ENCODE data around the gene SFMBT1. TPM values are rescaled to one million over a fixed set of nuclear protein-coding genes. Genes with fewer than 3 reads are reported as not detected.

Gene SFMBT1
- total and polyA plus RNA-seq, 4 experiments from 2014 or later = 19.8 to 50.8 (median 38.6) TPM

GRCh38 chr3:53084310-53085001 lies 38.6 kb upstream of the SFMBT1 start:
- H3K36me3 Mint-ChIP-seq = peaks cover 9% of the 10 kb centered on the region in 2 donors
- DNase-seq = no peak
- peaks cover 0 to 2% (median 0%) of the 10 kb centered on the region in 8 donors for H3K9me3 Mint-ChIP-seq
- no peaks in the 10 kb centered on the region for H3K4me1 Mint-ChIP-seq
- CTCF ChIA-PET (ENCODE audit: partially characterized antibody) = interaction anchor here (0.9 kb wide), 1 partner anchor 12 kb away, joined by 3 read pairs; no protein-coding TSS in a partner anchor
- H3K27me3 Mint-ChIP-seq = no peaks in the 10 kb centered on the region
- H3K4me3 Mint-ChIP-seq = no peak overlapping the region
- Histone ChIP-seq H3K27me3 (ENCODE audit: insufficient read depth, low read length) (no peaks in the 10 kb centered on the region), H3K4me1 (ENCODE audit: insufficient read depth, low read length) (no peaks in the 10 kb centered on the region), H3K36me3 (ENCODE audit: insufficient read depth, low read length) (no peaks in the 10 kb centered on the region), H3K27ac (ENCODE audit: low read depth, low read length) (no peak overlapping the region), H3K4me3 (ENCODE audit: low read length in 2 of 2) (no peak overlapping the region), H3K9me3 (ENCODE audit: control insufficient read depth in 1 of 2, low read length in 2 of 2) (no peaks in the 10 kb centered on the region)
- POLR2A ChIA-PET (ENCODE audit: partially characterized antibody) = no interaction called here
- intact Hi-C loops (cut with micrococcal nuclease) = no loop called here
- H3K27ac Mint-ChIP-seq = peak overlapping the region in 4 of 7 donors; percentile 9 to 89 (median 32)

- no peak overlapping the region for H3K4me3 ChIP-seq (ENCODE audit: low read length in 2 of 2)
- intact Hi-C loops (cut with micrococcal nuclease) = no loop called here
- no peak overlapping the region for H3K27ac ChIP-seq (ENCODE audit: low read depth, low read length)
- H3K9me3 Mint-ChIP-seq = peaks cover 0 to 2% (median 0%) of the 10 kb centered on the region in 8 donors
- no peak for DNase-seq
- H3K27ac Mint-ChIP-seq = peak overlapping the region in 2 of 7 donors; percentile 48 to 89
- peaks cover 7 to 8% of the 10 kb centered on the region in 2 donors for H3K36me3 Mint-ChIP-seq
- H3K4me3 Mint-ChIP-seq = no peak overlapping the region
- H3K4me1 Mint-ChIP-seq = no peaks in the 10 kb centered on the region
- CTCF ChIA-PET (ENCODE audit: partially characterized antibody) = interaction anchor here (0.9 kb wide), 1 partner anchor 11 kb away, joined by 3 read pairs; no protein-coding TSS in a partner anchor
- H3K9me3 ChIP-seq (ENCODE audit: control insufficient read depth in 1 of 2, low read length in 2 of 2) = no peaks in the 10 kb centered on the region
- H3K27me3 ChIP-seq (ENCODE audit: insufficient read depth, low read length) = no peaks in the 10 kb centered on the region
- POLR2A ChIA-PET (ENCODE audit: partially characterized antibody) = no interaction called here
- no peaks in the 10 kb centered on the region for H3K36me3 ChIP-seq (ENCODE audit: insufficient read depth, low read length)
- no peaks in the 10 kb centered on the region for H3K4me1 ChIP-seq (ENCODE audit: insufficient read depth, low read length)
- H3K27me3 Mint-ChIP-seq = no peaks in the 10 kb centered on the region
Observed at GRCh38 chr3:53083949-53084309, 38.1 kb upstream of the SFMBT1 start.

- Mint-ChIP-seq H3K36me3 (peaks cover 7 to 10% of the 10 kb centered on the region in 2 donors), H3K4me1 (no peaks in the 10 kb centered on the region), H3K4me3 (no peak overlapping the region), H3K27ac (peak overlapping the region in 2 of 7 donors; percentile 12 to 48), H3K9me3 (peaks cover 0 to 2% (median 0%) of the 10 kb centered on the region in 8 donors), H3K27me3 (no peaks in the 10 kb centered on the region)
- Histone ChIP-seq H3K4me3 (ENCODE audit: low read length in 2 of 2) (no peak overlapping the region), H3K36me3 (ENCODE audit: insufficient read depth, low read length) (no peaks in the 10 kb centered on the region), H3K4me1 (ENCODE audit: insufficient read depth, low read length) (no peaks in the 10 kb centered on the region), H3K9me3 (ENCODE audit: control insufficient read depth in 1 of 2, low read length in 2 of 2) (no peaks in the 10 kb centered on the region), H3K27me3 (ENCODE audit: insufficient read depth, low read length) (no peaks in the 10 kb centered on the region), H3K27ac (ENCODE audit: low read depth, low read length) (no peak overlapping the region)
- intact Hi-C loops (cut with micrococcal nuclease) = no loop called here
- ChIA-PET CTCF (ENCODE audit: partially characterized antibody) (interaction anchor here (0.8 to 0.9 kb wide), 2 partner anchors 11 to 231 kb away, joined by 3 to 4 read pairs; no protein-coding TSS in a partner anchor), POLR2A (ENCODE audit: partially characterized antibody) (no interaction called here)
- DNase-seq = no peak
Observed at GRCh38 chr3:53083521-53083920, 37.6 kb upstream of the SFMBT1 start.

- DNase-seq = no peak
- Histone ChIP-seq H3K9me3 (ENCODE audit: control insufficient read depth in 1 of 2, low read length in 2 of 2) (no peaks in the 10 kb centered on the region), H3K27ac (ENCODE audit: low read depth, low read length) (no peak overlapping the region), H3K27me3 (ENCODE audit: insufficient read depth, low read length) (no peaks in the 10 kb centered on the region), H3K36me3 (ENCODE audit: insufficient read depth, low read length) (no peaks in the 10 kb centered on the region), H3K4me1 (ENCODE audit: insufficient read depth, low read length) (no peaks in the 10 kb centered on the region), H3K4me3 (ENCODE audit: low read length in 2 of 2) (no peak overlapping the region)
- Mint-ChIP-seq H3K4me3 (no peak overlapping the region), H3K27me3 (no peaks in the 10 kb centered on the region), H3K9me3 (peaks cover 0 to 2% (median 0%) of the 10 kb centered on the region in 8 donors), H3K27ac (no peak overlapping the region), H3K4me1 (no peaks in the 10 kb centered on the region), H3K36me3 (peaks cover 4 to 8% of the 10 kb centered on the region in 2 donors)
- ChIA-PET CTCF (ENCODE audit: partially characterized antibody) (no interaction called here), POLR2A (ENCODE audit: partially characterized antibody) (no interaction called here)
- intact Hi-C loops (cut with micrococcal nuclease) = no loop called here
Observed at GRCh38 chr3:53082736-53083135, 36.9 kb upstream of the SFMBT1 start.

GRCh38 chr3:53081318-53081717 lies 35.4 kb upstream of the SFMBT1 start:
- no peaks in the 10 kb centered on the region for H3K36me3 ChIP-seq (ENCODE audit: insufficient read depth, low read length)
- ChIA-PET CTCF (ENCODE audit: partially characterized antibody) (no interaction called here), POLR2A (ENCODE audit: partially characterized antibody) (no interaction called here)
- no peak overlapping the region for H3K27ac ChIP-seq (ENCODE audit: low read depth, low read length)
- Mint-ChIP-seq H3K4me3 (no peak overlapping the region), H3K4me1 (no peaks in the 10 kb centered on the region), H3K36me3 (peaks cover 4 to 8% of the 10 kb centered on the region in 2 donors), H3K9me3 (no peaks in the 10 kb centered on the region), H3K27ac (peak overlapping the region in 3 of 7 donors; percentile 43 to 78 (median 78)), H3K27me3 (no peaks in the 10 kb centered on the region)
- H3K4me3 ChIP-seq (ENCODE audit: low read length in 2 of 2) = no peak overlapping the region
- no peaks in the 10 kb centered on the region for H3K9me3 ChIP-seq (ENCODE audit: control insufficient read depth in 1 of 2, low read length in 2 of 2)
- H3K27me3 ChIP-seq (ENCODE audit: insufficient read depth, low read length) = no peaks in the 10 kb centered on the region
- DNase-seq = no peak
- H3K4me1 ChIP-seq (ENCODE audit: insufficient read depth, low read length) = no peaks in the 10 kb centered on the region
- intact Hi-C loops (cut with micrococcal nuclease) = no loop called here

GRCh38 chr3:53080612-53081205 lies 34.8 kb upstream of the SFMBT1 start:
- no peaks in the 10 kb centered on the region for H3K9me3 ChIP-seq (ENCODE audit: control insufficient read depth in 1 of 2, low read length in 2 of 2)
- no peak overlapping the region for H3K4me3 ChIP-seq (ENCODE audit: low read length in 2 of 2)
- no peaks in the 10 kb centered on the region for H3K36me3 ChIP-seq (ENCODE audit: insufficient read depth, low read length)
- Mint-ChIP-seq H3K4me3 (no peak overlapping the region), H3K27me3 (no peaks in the 10 kb centered on the region), H3K9me3 (no peaks in the 10 kb centered on the region), H3K36me3 (peaks cover 4 to 6% of the 10 kb centered on the region in 2 donors), H3K27ac (peak overlapping the region in 2 of 7 donors; percentile 15 to 84), H3K4me1 (no peaks in the 10 kb centered on the region)
- H3K27ac ChIP-seq (ENCODE audit: low read depth, low read length) = no peak overlapping the region
- ChIA-PET CTCF (ENCODE audit: partially characterized antibody) (no interaction called here), POLR2A (ENCODE audit: partially characterized antibody) (no interaction called here)
- intact Hi-C loops (cut with micrococcal nuclease) = no loop called here
- no peaks in the 10 kb centered on the region for H3K4me1 ChIP-seq (ENCODE audit: insufficient read depth, low read length)
- no peaks in the 10 kb centered on the region for H3K27me3 ChIP-seq (ENCODE audit: insufficient read depth, low read length)
- DNase-seq = no peak

GRCh38 chr3:53079791-53080555 lies 34.1 kb upstream of the SFMBT1 start:
- Histone ChIP-seq H3K27ac (ENCODE audit: low read depth, low read length) (no peak overlapping the region), H3K27me3 (ENCODE audit: insufficient read depth, low read length) (no peaks in the 10 kb centered on the region), H3K36me3 (ENCODE audit: insufficient read depth, low read length) (no peaks in the 10 kb centered on the region), H3K4me3 (ENCODE audit: low read length in 2 of 2) (no peak overlapping the region), H3K9me3 (ENCODE audit: control insufficient read depth in 1 of 2, low read length in 2 of 2) (no peaks in the 10 kb centered on the region), H3K4me1 (ENCODE audit: insufficient read depth, low read length) (no peaks in the 10 kb centered on the region)
- DNase-seq = no peak
- POLR2A ChIA-PET (ENCODE audit: partially characterized antibody) = no interaction called here
- H3K9me3 Mint-ChIP-seq = no peaks in the 10 kb centered on the region
- no peak overlapping the region for H3K4me3 Mint-ChIP-seq
- no peaks in the 10 kb centered on the region for H3K4me1 Mint-ChIP-seq
- peak overlapping the region in 1 of 7 donors; percentile 15 for H3K27ac Mint-ChIP-seq
- peaks cover 4 to 5% of the 10 kb centered on the region in 2 donors for H3K36me3 Mint-ChIP-seq
- intact Hi-C loops (cut with micrococcal nuclease) = no loop called here
- no peaks in the 10 kb centered on the region for H3K27me3 Mint-ChIP-seq
- CTCF ChIA-PET (ENCODE audit: partially characterized antibody) = interaction anchor here (1.4 kb wide), 1 partner anchor 229 kb away, joined by 3 read pairs; no protein-coding TSS in a partner anchor
